Neutrophil (primary cell): Measurements from ENCODE around the gene BAZ2B.

Experiments
- H3K27ac ChIP-seq: fragments of 200-600 bp; sonication (generic); 2 replicates; pipeline ENCODE4 v1.5.1; 2016; ENCODE audit warnings: mild to moderate bottlenecking, moderate library complexity
- H3K27me3 ChIP-seq: fragments of 200-600 bp; sonication (generic); 2 replicates; pipeline ENCODE4 v1.6.0; 2016; ENCODE audit warnings: mild to moderate bottlenecking
- H3K36me3 ChIP-seq: fragments of 200-600 bp; sonication (generic); 2 replicates; pipeline ENCODE4 v1.5.1; 2017
- H3K4me1 ChIP-seq, 2 experiments: fragments of 200-600 bp in 1 of 2; sonication (generic) in 1 of 2; 1 replicate in 1 of 2; 2 replicates in 1 of 2; pipeline versions ENCODE4 v1.5.1 to v1.6.1; 2013 to 2016; ENCODE audit warnings: low read depth in 1 of 2, low read length in 1 of 2, mild to moderate bottlenecking in 1 of 2, moderate library complexity in 1 of 2; ENCODE audit not compliant: control insufficient read depth in 1 of 2, insufficient read depth in 1 of 2
- H3K4me3 ChIP-seq, 2 experiments: fragments of 200-600 bp in 1 of 2; sonication (generic) in 1 of 2; 1 replicate in 1 of 2; 2 replicates in 1 of 2; pipeline ENCODE4 v1.5.1; 2013 to 2016; ENCODE audit warnings: low read depth in 1 of 2, low read length in 1 of 2, mild to moderate bottlenecking in 1 of 2, moderate library complexity in 1 of 2
- H3K9me3 ChIP-seq: fragments of 200-600 bp; sonication (generic); 2 replicates; pipeline ENCODE4 v1.5.1; 2016
- CTCF ChIP-seq: fragments of 200-600 bp; sonication (generic); IDR thresholded peaks from 2 replicates; pipeline ENCODE4 v1.5.1; 2016; ENCODE audit warnings: antibody characterized with exemption

The BAZ2B gene

GRCh38 chr2:159651884-159652283 lies 35.5 kb upstream of the BAZ2B start:
- no peak for TF ChIP-seq CTCF
- H3K9me3 ChIP-seq: no peaks in the 10 kb centered on the region
- H3K36me3 ChIP-seq: no peaks in the 10 kb centered on the region
- H3K4me1 ChIP-seq: peaks cover 8 to 13% of the 10 kb centered on the region in 2 experiments
- H3K27me3 ChIP-seq: no peaks in the 10 kb centered on the region
- no peak overlapping the region for H3K4me3 ChIP-seq
- H3K27ac ChIP-seq: no peak overlapping the region

- Histone ChIP-seq H3K4me3 (no peak overlapping the region), H3K27ac (no peak overlapping the region), H3K27me3 (no peaks in the 10 kb centered on the region), H3K4me1 (peaks cover 8 to 13% of the 10 kb centered on the region in 2 experiments), H3K36me3 (no peaks in the 10 kb centered on the region), H3K9me3 (no peaks in the 10 kb centered on the region)
- TF ChIP-seq CTCF: no peak
Observed at GRCh38 chr2:159650574-159650973, 34.2 kb upstream of the BAZ2B start.

- Histone ChIP-seq H3K9me3 (no peaks in the 10 kb centered on the region), H3K27me3 (no peaks in the 10 kb centered on the region), H3K36me3 (no peaks in the 10 kb centered on the region), H3K27ac (no peak overlapping the region), H3K4me3 (no peak overlapping the region), H3K4me1 (peaks cover under 1 to 1% of the 10 kb centered on the region in 2 experiments)
- no peak for TF ChIP-seq CTCF
Observed at GRCh38 chr2:159648643-159649042, 32.3 kb upstream of the BAZ2B start.

- Histone ChIP-seq H3K9me3 (no peaks in the 10 kb centered on the region), H3K27ac (no peak overlapping the region), H3K36me3 (no peaks in the 10 kb centered on the region), H3K27me3 (no peaks in the 10 kb centered on the region), H3K4me3 (no peak overlapping the region), H3K4me1 (no peaks in the 10 kb centered on the region)
- TF ChIP-seq CTCF: no peak
Observed at GRCh38 chr2:159647667-159648066, 31.3 kb upstream of the BAZ2B start.

GRCh38 chr2:159640176-159640575 lies 23.8 kb upstream of the BAZ2B start:
- Histone ChIP-seq H3K4me3 (no peak overlapping the region), H3K9me3 (no peaks in the 10 kb centered on the region), H3K27me3 (no peaks in the 10 kb centered on the region), H3K36me3 (no peaks in the 10 kb centered on the region), H3K4me1 (peaks cover 21 to 31% of the 10 kb centered on the region in 2 experiments), H3K27ac (no peak overlapping the region)
- TF ChIP-seq CTCF: no peak

GRCh38 chr2:159639712-159640111 lies 23.4 kb upstream of the BAZ2B start:
- no peak for TF ChIP-seq CTCF
- Histone ChIP-seq H3K27ac (no peak overlapping the region), H3K4me3 (no peak overlapping the region), H3K4me1 (peaks cover 25 to 35% of the 10 kb centered on the region in 2 experiments), H3K27me3 (no peaks in the 10 kb centered on the region), H3K36me3 (no peaks in the 10 kb centered on the region), H3K9me3 (no peaks in the 10 kb centered on the region)
